Inferior parietal cortex (tissue), 1 donor: ENCODE data around the gene EXOG.
A peak's percentile ranks its signal among the peaks of the same experiment; 100 is the strongest.

ENCODE experiments used
- DNase-seq: peaks from one replicate; pipeline ENCODE4 v3.0.0-alpha.2; 2016; ENCODE audit errors: extremely low spot score

The EXOG gene

GRCh38 chr3:38496131-38496910 is at the start of gene EXOG:
Gene EXOG (plus strand): TSS chr3:38496340. CDS start chr3:38496368, 28 bp downstream.
- DNase-seq, result peak; percentile 89

GRCh38 chr3:38446812-38447211 is 49.3 kb upstream of the EXOG start:
- DNase-seq, result no peak

GRCh38 chr3:38450853-38451252 is 45.3 kb upstream of the EXOG start:
- no peak for DNase-seq

DNA sequence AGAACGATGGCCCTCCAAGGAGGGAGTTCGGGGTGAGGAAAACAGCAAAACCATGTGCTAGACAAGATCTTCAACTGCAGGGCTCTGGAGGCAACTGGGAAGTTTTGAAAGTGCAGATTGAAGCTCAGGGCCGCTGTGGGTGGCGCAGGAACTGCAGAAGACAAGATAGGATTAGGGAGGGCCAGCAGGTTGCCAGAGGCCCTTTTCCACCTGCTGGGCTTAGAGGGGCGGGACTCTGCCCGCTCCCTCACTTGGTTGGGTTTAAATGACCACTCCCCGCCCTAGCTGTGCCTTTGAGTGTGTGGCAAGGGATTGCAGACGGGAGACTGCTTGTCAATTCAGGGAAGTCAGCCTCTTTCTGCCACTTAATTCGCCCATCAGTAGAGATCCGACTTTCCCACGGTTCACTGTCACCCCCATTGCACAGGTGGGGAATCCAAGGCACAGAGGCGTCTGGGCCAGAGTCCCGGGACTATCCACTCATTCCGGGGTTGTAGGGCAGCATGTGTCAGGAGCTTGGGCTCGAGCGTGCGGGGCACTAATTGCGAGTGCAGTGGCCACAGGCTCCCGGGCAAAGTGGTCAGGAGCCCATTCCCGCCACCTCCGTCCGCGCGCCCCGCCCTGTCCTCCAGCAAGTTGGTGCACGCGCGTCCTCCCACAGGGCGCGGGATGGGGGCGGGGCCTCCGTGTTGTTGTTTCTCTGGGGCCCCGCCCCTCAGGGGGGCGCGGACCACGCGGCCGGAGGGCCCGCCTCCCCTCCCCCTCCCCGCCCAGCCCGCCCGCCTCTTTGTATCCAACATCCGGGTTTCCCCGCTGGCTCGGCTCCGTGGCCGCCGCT is 42.8 kb upstream of the EXOG start, which contains the start of gene ACVR2B:
ACVR2B (plus strand) TSS at position 816 of the 838 bp plus-strand sequence. CDS start 433 bp downstream, outside the sequence.
- DNase-seq, result peak; percentile 77

- no peak for DNase-seq
Observed at GRCh38 chr3:38453913-38454177, 42.3 kb upstream of the EXOG start.

- DNase-seq, result no peak
Observed at GRCh38 chr3:38454178-38454883, 41.8 kb upstream of the EXOG start.

- peak; percentile 23 for DNase-seq
Observed at GRCh38 chr3:38454884-38455638, 41.1 kb upstream of the EXOG start.

- DNase-seq, result no peak
Observed at GRCh38 chr3:38455639-38456430, 40.3 kb upstream of the EXOG start.

DNA sequence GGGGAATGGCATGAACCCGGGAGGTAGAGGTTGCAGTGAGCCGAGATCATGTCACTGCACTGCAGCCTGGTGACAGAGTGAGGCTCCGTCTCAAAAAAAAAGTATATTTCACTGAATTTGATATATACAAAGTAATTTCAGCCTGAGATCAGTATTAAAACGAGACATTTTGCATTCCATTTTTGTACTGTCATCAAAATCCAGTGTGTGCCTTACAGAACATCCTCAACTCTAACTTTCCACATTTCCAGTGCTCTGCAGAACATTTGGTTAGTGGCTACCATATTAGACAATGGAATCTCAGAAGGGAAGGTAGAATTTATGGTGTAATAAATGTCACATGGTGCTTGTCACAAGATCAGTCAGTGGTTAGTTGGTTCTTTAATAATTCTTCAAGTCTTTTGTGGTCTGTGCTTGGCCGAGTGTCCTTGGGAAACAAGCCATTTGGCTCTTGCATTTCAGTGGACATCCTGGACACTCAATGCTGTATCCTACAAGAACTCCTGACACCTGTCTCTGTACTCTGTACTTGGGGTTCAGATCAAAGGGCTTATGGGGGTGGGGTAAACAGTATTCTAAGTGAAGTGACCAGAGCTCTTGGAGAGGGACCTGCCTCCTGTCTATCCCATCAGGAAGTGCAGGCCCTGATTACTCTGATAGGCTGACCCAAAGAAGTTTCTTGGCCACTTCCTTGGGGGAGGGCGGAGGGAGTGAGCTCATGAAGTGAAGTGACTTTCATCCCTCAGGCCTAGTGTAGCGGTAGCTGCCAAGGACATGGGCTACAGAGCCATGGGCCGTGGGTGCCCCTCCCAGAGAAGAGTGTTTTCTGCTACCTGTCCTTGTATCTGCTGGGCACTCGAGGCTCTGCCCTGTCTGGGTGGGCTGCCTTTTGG is 38.8 kb upstream of the EXOG start:
- DNase-seq, result no peak

DNA sequence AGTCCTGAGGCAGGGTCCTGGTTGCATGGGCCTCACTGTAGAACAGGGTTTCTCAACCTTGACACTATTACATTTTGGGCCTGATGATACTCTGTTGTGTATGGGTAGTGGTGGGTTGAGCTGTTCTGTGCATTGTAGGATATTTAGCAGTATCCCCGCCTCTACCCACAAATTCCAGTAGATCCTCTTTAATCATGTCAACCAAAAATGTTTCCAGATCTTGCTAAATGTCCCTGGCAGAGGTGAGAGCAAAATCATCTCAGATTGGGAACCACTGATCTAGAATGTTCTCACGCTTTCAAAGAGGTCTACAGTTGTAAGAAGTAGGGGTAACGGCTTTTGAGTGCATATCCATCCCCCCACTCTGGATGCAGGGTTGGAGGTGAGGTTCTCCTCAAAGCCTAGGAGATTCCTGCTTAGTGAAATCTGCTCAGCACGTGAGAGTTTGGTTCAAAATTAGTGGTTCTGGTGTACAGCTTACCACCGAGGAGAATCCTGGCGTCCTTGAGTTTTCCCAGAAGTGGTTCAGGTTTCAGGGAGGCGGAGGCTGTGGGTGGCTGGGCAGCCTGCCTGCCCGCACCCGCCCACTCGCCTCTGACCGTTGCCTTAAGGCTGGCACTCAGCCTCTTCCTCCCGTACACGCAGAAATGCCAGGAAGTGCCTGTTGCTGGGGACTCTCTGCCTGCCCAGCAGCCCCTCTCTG is 37.2 kb upstream of the EXOG start:
- no peak for DNase-seq

DNA sequence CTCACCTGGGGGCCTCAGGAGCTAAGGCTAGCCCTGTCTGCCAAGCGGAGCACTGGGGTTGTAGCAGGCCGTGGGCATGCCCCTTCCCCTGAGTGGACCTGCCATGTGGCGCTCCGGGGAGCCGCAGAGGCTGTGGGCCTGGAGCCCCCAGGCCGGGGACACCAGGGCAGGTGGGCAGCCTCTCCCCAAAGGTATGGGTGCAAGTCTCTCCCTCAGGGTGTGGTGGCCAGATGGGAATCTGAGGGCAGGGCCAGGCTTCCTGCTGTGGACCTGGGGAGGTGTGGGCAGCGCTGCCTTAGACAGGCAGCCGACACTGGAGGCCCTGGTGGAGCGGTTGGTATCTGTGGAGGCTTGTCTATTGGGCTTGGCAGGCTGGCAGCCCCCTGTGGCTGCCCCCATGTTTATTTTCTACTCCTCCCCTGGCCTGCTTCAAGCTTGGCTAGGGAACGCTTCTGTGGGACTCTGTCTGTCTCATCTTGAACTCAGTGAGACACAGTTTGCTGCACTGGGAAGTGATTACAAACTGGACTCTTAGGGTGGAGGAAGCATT is 36.6 kb upstream of the EXOG start:
- DNase-seq, result no peak

DNA sequence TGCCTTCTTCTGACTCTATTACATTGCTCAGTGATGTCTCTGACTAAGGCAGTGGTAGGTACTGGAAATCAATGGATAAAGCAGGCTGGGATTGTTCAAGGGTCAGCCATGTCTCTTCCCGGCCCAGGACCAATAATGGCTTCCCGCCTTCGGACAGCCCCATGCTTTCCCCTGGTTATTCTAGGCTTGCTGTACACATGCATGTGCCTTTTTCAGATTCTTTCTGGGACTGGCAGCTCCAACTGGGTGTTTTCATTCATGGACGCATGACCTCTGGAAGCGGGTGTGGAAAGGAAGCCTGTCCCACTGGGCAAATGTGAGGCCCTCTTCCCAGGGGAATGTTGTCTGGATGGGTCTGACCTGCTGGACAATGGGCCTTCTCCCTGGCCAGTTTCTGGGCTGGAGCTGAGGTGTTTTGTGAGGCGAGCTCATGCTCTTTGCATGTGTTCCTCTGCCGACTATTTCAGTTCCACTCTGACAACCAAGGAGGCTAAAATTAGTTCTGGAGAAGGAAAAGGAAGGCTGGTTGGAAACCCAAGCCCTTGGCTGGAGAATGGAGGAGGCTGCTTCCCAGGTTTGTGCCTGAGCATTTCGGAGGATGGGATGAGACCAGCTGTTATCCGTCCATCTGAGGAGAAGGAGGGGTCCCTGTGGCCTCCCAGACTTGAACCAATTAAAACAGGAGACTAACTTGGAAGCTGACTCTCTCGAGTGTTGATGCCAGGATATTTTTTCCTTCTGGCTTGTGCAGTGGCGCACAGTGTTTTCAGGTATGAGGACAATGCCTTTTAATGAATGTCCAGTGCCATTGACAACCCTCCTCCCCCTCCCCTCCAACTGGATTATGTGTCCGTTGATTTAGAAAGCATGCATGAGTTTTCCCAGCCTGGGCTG is 35.5 kb upstream of the EXOG start:
- peak; percentile 29 for DNase-seq

DNA sequence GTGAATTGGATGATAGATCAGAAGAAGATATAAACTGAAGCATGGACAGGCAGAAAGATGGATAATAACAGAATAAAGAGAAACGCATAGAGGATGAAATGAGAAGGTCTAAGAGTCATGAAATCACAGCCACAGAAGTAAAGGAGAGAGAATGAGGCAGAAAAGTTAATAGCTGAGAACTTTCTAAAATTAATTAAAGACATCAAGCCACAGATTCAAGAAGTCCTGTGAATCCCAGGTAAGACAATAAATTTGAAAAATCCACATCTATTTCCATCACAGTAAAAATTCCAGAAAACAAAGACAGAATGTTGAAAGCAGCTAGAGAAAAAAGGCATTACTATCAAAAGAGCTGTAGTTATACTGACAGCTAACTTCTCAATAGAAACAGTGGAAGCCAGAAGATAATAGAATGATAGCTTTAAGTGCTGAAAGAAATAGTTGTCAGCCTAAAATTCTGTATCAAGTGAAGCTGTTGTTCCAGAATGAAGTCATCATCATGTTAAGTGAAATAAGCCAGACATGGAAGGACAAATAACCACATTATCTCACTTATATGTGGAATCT is 30.5 kb upstream of the EXOG start:
- DNase-seq, result no peak

- no peak for DNase-seq
Observed at GRCh38 chr3:38468765-38469164, 27.4 kb upstream of the EXOG start.

DNA sequence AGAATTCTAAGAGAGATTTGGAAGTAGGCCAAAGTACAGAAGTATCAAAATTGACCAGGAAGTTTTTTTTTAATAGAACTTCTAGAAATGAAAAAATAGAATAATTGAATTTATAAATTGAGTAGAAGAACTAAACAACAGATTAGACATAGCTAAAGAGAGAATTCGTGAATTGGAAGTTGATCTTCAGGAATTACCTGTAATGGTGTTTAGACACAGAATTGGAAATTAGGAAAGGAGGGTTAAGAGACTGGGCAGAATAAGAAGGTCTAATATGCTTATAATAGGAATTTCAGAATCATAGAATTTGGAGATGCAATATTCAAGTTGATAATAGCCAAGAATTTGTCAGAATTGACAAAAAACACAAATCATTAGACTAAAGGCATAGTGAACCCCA is 26.3 kb upstream of the EXOG start:
- DNase-seq, result no peak

- no peak for DNase-seq
Observed at GRCh38 chr3:38471260-38471857, 24.8 kb upstream of the EXOG start.

DNA sequence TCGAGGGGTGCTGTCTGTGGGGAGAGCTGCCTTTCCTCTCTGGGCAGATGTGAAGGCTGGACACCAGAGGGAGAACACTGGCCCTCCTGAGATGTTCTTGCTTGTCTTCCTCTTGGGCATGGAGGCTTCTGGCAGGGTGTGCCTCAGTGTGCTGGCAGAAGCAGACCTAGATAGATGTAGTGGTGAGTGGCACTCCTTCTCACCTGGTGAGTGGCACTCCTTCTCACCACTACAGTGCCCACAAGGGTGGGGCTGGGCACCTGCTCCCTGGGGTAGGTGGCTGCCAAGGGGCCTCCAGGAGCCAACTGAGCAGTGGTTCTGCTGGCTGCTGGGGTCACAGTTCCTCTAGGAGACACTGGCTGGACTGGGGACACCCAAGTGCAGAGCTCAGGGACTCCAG is 23.8 kb upstream of the EXOG start:
- no peak for DNase-seq
